HG03060 (cell line): ENCODE measurements around the gene DNAJC10.
A peak's percentile ranks its signal among the peaks of the same experiment; 100 is the strongest.
"Not testable (repeated sequence)": the region's sequence is repeated elsewhere in the genome, so short reads cannot be mapped to it uniquely, and the experiment has no call there.

Experiments
- ATAC-seq: cut with Tn5 transposase; IDR thresholded peaks from one replicate; pipeline ENCODE4 v1.9.1; 2021; ENCODE audit warnings: low read depth, moderate number of reproducible peaks; ENCODE audit not compliant: unreplicated experiment

The DNAJC10 gene

GRCh38 chr2:182724656-182725055 lies 8.6 kb downstream of the DNAJC10 start:
- ATAC-seq = no peak

DNA sequence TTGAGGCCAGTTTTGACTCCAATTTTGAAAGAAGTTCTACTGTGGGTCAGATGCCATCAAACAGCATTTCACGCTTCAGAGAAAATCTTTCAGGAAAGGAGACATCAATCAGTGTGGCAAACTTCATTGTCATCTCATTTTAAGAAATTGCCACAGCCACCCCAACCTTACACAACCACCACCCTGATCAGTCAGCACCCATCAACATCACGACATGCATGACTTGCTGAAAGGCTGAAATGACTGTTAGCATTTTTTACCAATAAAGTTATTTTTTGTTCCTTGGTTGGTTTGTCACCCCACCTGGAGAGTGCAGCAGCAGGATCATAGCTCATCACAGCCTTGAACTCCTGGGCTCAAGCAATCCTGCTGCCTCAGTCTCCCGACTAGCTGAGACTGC lies 10.4 kb downstream of the DNAJC10 start:
- ATAC-seq = no peak

DNA sequence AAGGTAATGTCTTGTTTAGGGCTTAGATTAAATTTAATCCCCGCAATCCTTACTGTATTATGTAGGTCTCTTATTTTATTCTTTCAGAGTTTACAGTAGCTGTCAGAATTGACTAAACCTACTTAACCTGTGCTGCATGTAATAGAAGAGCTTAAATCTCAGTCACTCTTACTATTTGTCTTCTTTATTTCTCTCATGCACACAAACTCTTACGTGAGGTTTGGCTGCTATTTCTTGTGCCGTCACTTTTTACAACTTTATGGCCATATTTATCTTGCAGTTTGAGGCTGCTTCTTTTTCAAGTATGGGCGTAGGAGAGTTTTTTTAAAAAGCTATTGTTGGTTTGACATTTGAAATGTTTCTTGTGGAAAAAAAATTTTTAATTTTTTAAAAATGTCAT lies 12.0 kb downstream of the DNAJC10 start:
- no peak for ATAC-seq

DNA sequence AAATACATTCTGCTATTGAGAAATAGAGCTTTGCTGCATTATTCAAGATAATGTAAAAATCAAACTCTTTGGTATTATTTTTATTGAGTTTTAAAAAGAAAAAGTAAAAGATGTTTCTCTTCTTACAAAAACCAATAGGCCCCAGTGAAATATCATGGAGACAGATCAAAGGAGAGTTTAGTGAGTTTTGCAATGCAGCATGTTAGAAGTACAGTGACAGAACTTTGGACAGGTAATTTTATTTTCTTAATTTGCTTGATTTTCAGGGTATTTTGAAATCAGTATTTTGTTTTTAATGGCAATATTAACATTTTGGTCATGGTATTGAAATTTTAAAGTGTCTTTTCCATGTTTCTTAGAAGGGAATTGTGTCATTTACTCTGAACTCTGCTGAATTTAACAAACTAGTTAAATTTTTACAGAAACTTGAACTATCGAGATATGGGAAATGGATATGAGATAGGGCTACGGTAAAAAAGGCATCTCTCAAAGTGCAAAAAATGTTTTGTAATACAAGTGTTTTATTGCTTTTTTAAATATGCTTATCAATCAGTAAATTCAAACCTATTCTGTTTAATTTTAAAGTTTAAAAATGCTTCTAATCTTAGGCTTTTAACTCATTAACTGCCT lies 13.8 kb downstream of the DNAJC10 start:
- ATAC-seq = no peak

- ATAC-seq = no peak
These were observed 14.4 kb downstream of the DNAJC10 start for GRCh38 chr2:182730486-182730885.

GRCh38 chr2:182732736-182733135 lies 16.7 kb downstream of the DNAJC10 start:
- no peak for ATAC-seq

DNA sequence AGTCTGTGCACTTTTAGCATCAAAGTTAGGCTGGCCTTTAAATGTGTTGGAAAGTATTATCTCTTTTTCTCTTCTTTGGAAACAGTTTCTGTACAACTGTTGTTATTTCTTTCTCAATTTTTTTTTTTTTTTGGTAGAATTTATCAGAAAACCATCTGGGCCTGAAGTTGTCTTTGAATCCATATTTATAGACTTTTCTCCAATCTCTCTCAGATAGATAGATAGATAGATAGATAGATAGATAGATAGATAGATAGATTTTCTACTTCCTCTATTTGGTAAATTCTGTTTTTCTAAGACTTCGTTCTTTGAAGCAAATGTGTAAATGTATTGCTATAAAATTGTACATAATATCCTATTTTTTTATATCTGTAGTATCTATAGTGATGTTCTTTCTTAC lies 17.5 kb downstream of the DNAJC10 start:
- ATAC-seq = no peak

DNA sequence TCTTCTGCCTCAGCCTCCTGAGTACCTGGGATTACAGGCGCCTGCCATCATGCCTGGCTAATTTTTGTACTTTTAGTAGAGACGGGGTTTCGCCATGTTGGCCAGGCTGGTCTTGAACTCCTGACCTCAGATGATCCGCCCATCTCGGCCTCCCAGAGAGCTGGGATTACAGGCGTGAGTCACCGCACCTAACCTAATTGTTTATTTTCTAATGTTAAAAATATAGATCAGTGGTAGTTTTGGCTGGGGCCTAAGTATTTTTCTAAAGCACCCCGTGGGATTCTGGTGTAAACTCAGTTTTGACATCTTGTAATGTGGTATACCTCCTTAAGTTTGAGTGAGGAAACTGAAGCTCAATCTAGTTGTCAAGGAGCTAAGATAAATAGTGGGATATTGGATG lies 20.8 kb downstream of the DNAJC10 start:
- ATAC-seq = not testable (repeated sequence)

- ATAC-seq = no peak
These were observed 24.6 kb downstream of the DNAJC10 start for GRCh38 chr2:182740701-182741100.

DNA sequence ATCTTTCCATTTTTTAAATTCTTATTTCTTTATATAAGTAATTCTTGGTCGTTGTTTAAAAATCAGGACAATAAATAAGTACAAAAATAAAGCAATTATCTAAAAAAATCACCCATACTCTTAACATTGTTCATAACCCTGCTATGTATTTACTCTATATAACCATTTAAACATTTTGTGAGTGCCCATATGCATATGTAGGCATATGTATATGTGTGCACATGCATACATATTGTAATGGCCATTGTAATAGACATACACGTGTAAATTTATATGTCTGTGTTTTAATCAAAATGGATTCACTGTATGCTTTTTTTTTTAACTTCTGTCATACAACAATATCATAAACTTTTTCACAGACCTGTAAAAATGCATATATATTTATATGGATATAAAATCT lies 25.6 kb downstream of the DNAJC10 start:
- ATAC-seq = no peak

GRCh38 chr2:182744490-182744889 lies 28.4 kb downstream of the DNAJC10 start:
- no peak for ATAC-seq

- no peak for ATAC-seq
These were observed 29.0 kb downstream of the DNAJC10 start for GRCh38 chr2:182745061-182745460.

- not testable (repeated sequence) for ATAC-seq
These were observed 29.8 kb downstream of the DNAJC10 start for GRCh38 chr2:182745894-182746293.

GRCh38 chr2:182754231-182754630 lies 38.2 kb downstream of the DNAJC10 start:
- ATAC-seq = no peak

- ATAC-seq = no peak
These were observed 42.3 kb downstream of the DNAJC10 start for GRCh38 chr2:182758379-182758778.

GRCh38 chr2:182761903-182762302 lies 45.8 kb downstream of the DNAJC10 start:
- ATAC-seq = no peak

GRCh38 chr2:182763311-182763912 lies 47.4 kb downstream of the DNAJC10 start:
- no peak for ATAC-seq

- no peak for ATAC-seq
These were observed 50.6 kb downstream of the DNAJC10 start for GRCh38 chr2:182766626-182767025.

- ATAC-seq = peak; percentile 60
These were observed 51.5 kb downstream of the DNAJC10 start for GRCh38 chr2:182767578-182767977.

- not testable (repeated sequence) for ATAC-seq
These were observed 52.9 kb downstream of the DNAJC10 start for GRCh38 chr2:182768950-182769349.

DNA sequence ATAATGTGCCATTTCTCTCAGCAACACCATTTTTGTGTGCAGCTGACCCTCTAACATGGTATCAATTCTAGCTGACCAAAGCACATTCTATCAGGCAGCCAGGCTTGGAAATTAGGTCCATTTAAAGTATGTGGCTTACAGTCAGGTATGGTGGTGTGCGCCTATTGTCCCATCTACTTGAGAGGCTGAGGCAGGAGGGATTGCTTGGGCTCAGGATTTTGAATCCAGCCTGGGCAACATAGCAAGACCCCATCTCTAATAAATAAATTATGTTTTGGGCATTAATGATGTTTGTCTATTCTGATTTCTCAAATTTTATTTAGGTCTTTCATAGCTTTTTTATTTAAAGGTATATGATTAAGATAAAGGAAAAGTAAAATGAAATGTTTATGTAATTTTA lies 63.3 kb downstream of the DNAJC10 start:
- ATAC-seq = no peak

GRCh38 chr2:182781099-182781498 lies 65.0 kb downstream of the DNAJC10 start:
- not testable (repeated sequence) for ATAC-seq
